HepG2 (cell line): ENCODE data around the gene SOAT2. TPM values are rescaled to one million over a fixed set of nuclear protein-coding genes. Genes with fewer than 3 reads are reported as not detected.

Experiments
- CENPBD1 ChIP-seq: sonication (generic); formaldehyde crosslinking; IDR thresholded peaks from 2 replicates; pipeline ENCODE4 v1.8.0; 2022; ENCODE audit warnings: missing genetic modification reagents, low read depth, mild to moderate bottlenecking, borderline replicate concordance
- CREM ChIP-seq, 2 experiments: sonication (generic) in 1 of 2; formaldehyde crosslinking in 1 of 2; IDR thresholded peaks; 2 replicates each; pipeline versions ENCODE4 v1.4.0 to v1.6.1; 2016 to 2020; ENCODE audit warnings: antibody characterized with exemption in 1 of 2, mild to moderate bottlenecking in 1 of 2, missing genetic modification reagents in 1 of 2
- EP300 ChIP-seq, 3 experiments: sonication (generic) in 1 of 3; formaldehyde crosslinking in 1 of 3; IDR thresholded peaks; 2 replicates each; pipeline versions ENCODE4 v1.5.1 to v1.6.1; 2011 to 2020; ENCODE audit warnings: low read depth in 2 of 3, low read length in 2 of 3, borderline replicate concordance in 1 of 3, improper control_type of control experiment in 1 of 3, mild to moderate bottlenecking in 1 of 3, missing genetic modification reagents in 1 of 3, moderate library complexity in 1 of 3
- FLYWCH1 ChIP-seq: sonication (generic); formaldehyde crosslinking; IDR thresholded peaks from 2 replicates; pipeline ENCODE4 v1.8.1; 2023; ENCODE audit warnings: mild to moderate bottlenecking, missing genetic modification reagents
- LCORL ChIP-seq, 2 experiments: fragments of 450-650 bp in 1 of 2; sonication (generic) in 1 of 2; formaldehyde crosslinking in 1 of 2; IDR thresholded peaks; 2 replicates each; pipeline versions ENCODE4 v1.5.0 to v1.6.1; 2017 to 2020; ENCODE audit warnings: antibody characterized with exemption in 1 of 2, missing genetic modification reagents in 1 of 2
- RELA ChIP-seq: sonication (generic); formaldehyde crosslinking; IDR thresholded peaks from 2 replicates; pipeline ENCODE4 v1.4.0; 2020; ENCODE audit warnings: missing genetic modification reagents
- RXRB ChIP-seq: IDR thresholded peaks from 2 replicates; pipeline ENCODE4 v1.6.1; 2016; ENCODE audit warnings: borderline replicate concordance, missing genetic modification reagents, missing compliant biosample characterization
- SIX4 ChIP-seq: sonication (generic); formaldehyde crosslinking; IDR thresholded peaks from 2 replicates; pipeline ENCODE4 v1.4.0; 2020; ENCODE audit warnings: missing genetic modification reagents
- SKIL ChIP-seq: sonication (generic); formaldehyde crosslinking; IDR thresholded peaks from 2 replicates; pipeline ENCODE4 v1.8.0; 2022; ENCODE audit warnings: missing genetic modification reagents, mild to moderate bottlenecking, moderate library complexity, borderline replicate concordance
- SMC3 ChIP-seq: IDR thresholded peaks from 2 replicates; pipeline ENCODE4 v1.6.1; 2011; ENCODE audit warnings: low read length, improper control_type of control experiment
- TFAP4 ChIP-seq: sonication (generic); IDR thresholded peaks from 2 replicates; pipeline ENCODE4 v1.6.1; 2016; ENCODE audit warnings: low read depth, borderline replicate concordance
- TGIF2 ChIP-seq: IDR thresholded peaks from 2 replicates; pipeline ENCODE4 v1.6.1; 2016; ENCODE audit warnings: control low read depth, missing compliant biosample characterization
- ZBTB42 ChIP-seq: sonication (generic); formaldehyde crosslinking; IDR thresholded peaks from 2 replicates; pipeline ENCODE4 v1.5.0; 2020; ENCODE audit warnings: mild to moderate bottlenecking, missing genetic modification reagents
- ZC3H13 ChIP-seq: sonication (generic); formaldehyde crosslinking; IDR thresholded peaks from 2 replicates; pipeline ENCODE4 v1.8.1; 2023; ENCODE audit warnings: mild to moderate bottlenecking, missing genetic modification reagents, moderate library complexity
- ZFP1 ChIP-seq: IDR thresholded peaks from 2 replicates; pipeline ENCODE4 v1.6.1; 2016
- ZNF3 ChIP-seq: IDR thresholded peaks from 2 replicates; pipeline ENCODE4 v1.7.0; 2017; ENCODE audit warnings: inconsistent platforms
- ZNF331 ChIP-seq: sonication (generic); formaldehyde crosslinking; IDR thresholded peaks from 2 replicates; pipeline ENCODE4 v1.4.0; 2020; ENCODE audit warnings: missing genetic modification reagents
- ZNF552 ChIP-seq: sonication (generic); formaldehyde crosslinking; IDR thresholded peaks from 2 replicates; pipeline ENCODE4 v1.9.0; 2022; ENCODE audit warnings: missing genetic modification reagents, mild to moderate bottlenecking, borderline replicate concordance
- ZNF614 ChIP-seq: IDR thresholded peaks from 2 replicates; pipeline ENCODE4 v1.6.1; 2018; ENCODE audit warnings: missing biosample characterization, missing genetic modification reagents, inconsistent platforms, borderline replicate concordance
- ZNF619 ChIP-seq: sonication (generic); formaldehyde crosslinking; IDR thresholded peaks from 2 replicates; pipeline ENCODE4 v1.4.0; 2020; ENCODE audit warnings: mild to moderate bottlenecking, missing genetic modification reagents
- ZNF644 ChIP-seq: IDR thresholded peaks from 2 replicates; pipeline ENCODE4 v1.6.1; 2016; ENCODE audit warnings: low read depth
- polyA plus RNA-seq, 8 experiments: library from polyadenylated mRNA; depleted of rRNA in 3 of 8; stranded (reverse) in 7 of 8; unstranded in 1 of 8; fragments of >200 nt; fragmentation: Illumina TruSeq in 4 of 8; extraction: Trizol in 4 of 8; gene quantifications; 2 replicates each; pipeline versions ENCODE4 v1.2.1 to v1.2.3, GENCODE V29; 2011 to 2016; ENCODE audit warnings: low read depth in 4 of 8, missing spikeins in 1 of 8, mixed read lengths in 1 of 8; ENCODE audit not compliant: insufficient read depth in 1 of 8
- total RNA-seq, 5 experiments: library from RNA; depleted of rRNA; stranded (reverse); fragments of >200 nt; fragmentation: Illumina TruSeq; extraction: Trizol; gene quantifications; 2 replicates each; pipeline ENCODE4 v1.2.3, GENCODE V29; 2016; ENCODE audit warnings: low read depth in 1 of 5
- TF ChIP-seq, protein P1 (sequence below): sonication (generic); formaldehyde crosslinking; IDR thresholded peaks from 2 replicates; pipeline ENCODE4 v1.4.0; 2020; ENCODE audit warnings: missing genetic modification reagents
- TF ChIP-seq, protein P2 (sequence below): sonication (generic); formaldehyde crosslinking; IDR thresholded peaks from 2 replicates; pipeline ENCODE4 v1.8.1; 2023; ENCODE audit warnings: mild to moderate bottlenecking, moderate library complexity, missing genetic modification reagents

Gene SOAT2
- total and polyA plus RNA-seq, 2 of the 13 experiments (the other 11 are each of a cell fraction or from before 2014, with no cell fraction given), result 14.9 to 108 TPM

GRCh38 chr12:53145383-53146260 lies 42.3 kb downstream of the SOAT2 start (continued):
- TF ChIP-seq SMC3 (0 out of 2 replicates have a peak, but pooled peaks have one; percentile 9), EP300 (IDR thresholded peaks at IDR 0.05; ENCODE audit: low read depth in 2 of 2, low read length in 2 of 2) (peak in 1 of 2 experiments; percentile 34; a peak in 1 of 4 replicates), EP300 (CRISPR knock-in tag; IDR thresholded peaks at IDR 0.05; ENCODE audit: borderline replicate concordance) (no peak; the same call in 1 of the 2 replicates), ZNF3 (no peak), CENPBD1 (CRISPR knock-in tag) (no peak), ZFP1 (CRISPR knock-in tag) (no peak), ZNF619 (CRISPR knock-in tag) (no peak), LCORL (IDR thresholded peaks at IDR 0.05) (no peak), LCORL (CRISPR knock-in tag; IDR thresholded peaks at IDR 0.05) (0 out of 2 replicates have a peak, but pooled peaks have one; percentile 33), ZNF331 (peak; percentile 33; the same call in 1 of the 2 replicates), ZNF552 (CRISPR knock-in tag) (no peak), RXRB (peak; percentile 97), CREM (IDR thresholded peaks at IDR 0.05) (peak; percentile 71; the same call in 1 of the 2 replicates), CREM (CRISPR knock-in tag; IDR thresholded peaks at IDR 0.05) (no peak), ZNF614 (CRISPR knock-in tag) (peak; percentile 49; the same call in 1 of the 2 replicates), TFAP4 (no peak), RELA (CRISPR knock-in tag) (no peak), SIX4 (CRISPR knock-in tag) (no peak), SKIL (CRISPR knock-in tag) (peak; percentile 86), ZBTB42 (CRISPR knock-in tag) (no peak), ZC3H13 (CRISPR knock-in tag) (peak; percentile 36; the same call in 1 of the 2 replicates), TGIF2 (no peak), FLYWCH1 (no peak), ZNF644 (CRISPR knock-in tag) (0 out of 2 replicates have a peak, but pooled peaks have one; percentile 39)
- TF ChIP-seq, protein P1, sequence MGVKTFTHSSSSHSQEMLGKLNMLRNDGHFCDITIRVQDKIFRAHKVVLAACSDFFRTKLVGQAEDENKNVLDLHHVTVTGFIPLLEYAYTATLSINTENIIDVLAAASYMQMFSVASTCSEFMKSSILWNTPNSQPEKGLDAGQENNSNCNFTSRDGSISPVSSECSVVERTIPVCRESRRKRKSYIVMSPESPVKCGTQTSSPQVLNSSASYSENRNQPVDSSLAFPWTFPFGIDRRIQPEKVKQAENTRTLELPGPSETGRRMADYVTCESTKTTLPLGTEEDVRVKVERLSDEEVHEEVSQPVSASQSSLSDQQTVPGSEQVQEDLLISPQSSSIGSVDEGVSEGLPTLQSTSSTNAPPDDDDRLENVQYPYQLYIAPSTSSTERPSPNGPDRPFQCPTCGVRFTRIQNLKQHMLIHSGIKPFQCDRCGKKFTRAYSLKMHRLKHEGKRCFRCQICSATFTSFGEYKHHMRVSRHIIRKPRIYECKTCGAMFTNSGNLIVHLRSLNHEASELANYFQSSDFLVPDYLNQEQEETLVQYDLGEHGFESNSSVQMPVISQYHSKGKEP (CRISPR knock-in tag), result no peak
- TF ChIP-seq, protein P2, sequence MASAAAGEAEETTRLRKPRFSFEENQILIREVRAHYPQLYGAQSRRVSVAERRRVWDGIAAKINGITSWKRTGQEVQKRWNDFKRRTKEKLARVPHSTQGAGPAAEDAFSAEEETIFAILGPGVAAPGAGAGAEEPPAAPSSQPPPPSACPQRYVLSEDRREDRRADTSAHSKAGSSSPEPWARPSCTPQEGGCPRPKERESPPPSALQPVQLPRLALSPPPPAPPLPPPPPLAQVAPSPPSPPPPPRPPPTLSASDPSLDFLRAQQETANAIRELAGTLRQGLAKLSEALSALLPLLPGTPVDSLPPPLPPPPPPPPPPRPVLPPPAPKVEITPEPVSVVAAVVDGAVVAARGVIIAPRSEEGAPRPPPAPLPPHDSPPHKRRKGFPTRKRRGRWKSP, result no peak
